NOMO-1 treated with DMSO at 0.1 percent for 48 hours (cell line): ENCODE data around the gene DUSP28.
"Not testable (repeated sequence)": the region's sequence is repeated elsewhere in the genome, so short reads cannot be mapped to it uniquely, and the experiment has no call there.

Experiments used
- DNase-seq: peaks from one replicate; lab custom pipeline; 2025; ENCODE audit not compliant: unreplicated experiment; lab: John Stamatoyannopoulos, UW

DUSP28 gene

GRCh38 chr2:240560480-240561324 is 545 bp downstream of the DUSP28 start:
- DNase-seq = peak; percentile 96

- peak; percentile 74 for DNase-seq
Measured at GRCh38 chr2:240561325-240561971, 1.3 kb downstream of the DUSP28 start.

- not testable (repeated sequence) for DNase-seq
Measured at GRCh38 chr2:240563231-240563630, 3.1 kb downstream of the DUSP28 start.

- no peak for DNase-seq
Measured at GRCh38 chr2:240563951-240564560, 3.9 kb downstream of the DUSP28 start.

GRCh38 chr2:240564561-240565332 is 4.6 kb downstream of the DUSP28 start:
- DNase-seq = no peak

GRCh38 chr2:240565333-240566202 is 5.4 kb downstream of the DUSP28 start:
- peak; percentile 97 for DNase-seq

- peak; percentile 88 for DNase-seq
Measured at GRCh38 chr2:240566203-240567136, 6.3 kb downstream of the DUSP28 start.

- DNase-seq = peak; percentile 13
Measured at GRCh38 chr2:240567137-240567871, 7.1 kb downstream of the DUSP28 start.

GRCh38 chr2:240567872-240568677 is 7.9 kb downstream of the DUSP28 start, which contains the start of gene RNPEPL1:
Gene RNPEPL1 (plus strand): TSS chr2:240568484. CDS start chr2:240568587, 103 bp downstream.
- no peak for DNase-seq

- peak; percentile 23 for DNase-seq
Measured at GRCh38 chr2:240568678-240569522, 8.7 kb downstream of the DUSP28 start.

GRCh38 chr2:240569523-240569997 is 9.4 kb downstream of the DUSP28 start:
- no peak for DNase-seq

- DNase-seq = no peak
Measured at GRCh38 chr2:240569998-240570530, 9.9 kb downstream of the DUSP28 start.

GRCh38 chr2:240570531-240571313 is 10.6 kb downstream of the DUSP28 start:
- DNase-seq = no peak

- no peak for DNase-seq
Measured at GRCh38 chr2:240571314-240571973, 11.3 kb downstream of the DUSP28 start.
